ENCODE results near the gene IST1.

Gene IST1

GRCh38 chr16:71969353-71969752 lies 74.0 kb downstream of the IST1 start:
- DNase-seq = no peak

- no peak for DNase-seq
Measured at GRCh38 chr16:71971571-71971970, 76.2 kb downstream of the IST1 start.

- no peak for DNase-seq
Measured at GRCh38 chr16:71972356-71972755, 77.0 kb downstream of the IST1 start.

GRCh38 chr16:71973001-71973400 lies 77.7 kb downstream of the IST1 start:
- no peak for DNase-seq

GRCh38 chr16:71974068-71974818 lies 78.9 kb downstream of the IST1 start:
- DNase-seq = no peak
